Aorta (tissue), 5 donors: Measurements from ENCODE around the gene IL17C. TPM values are rescaled to one million over a fixed set of nuclear protein-coding genes. Genes with fewer than 3 reads are reported as not detected.

Experiments used
- ATAC-seq: fragments of 200-7000 bp; cut with Tn5 transposase; one replicate; pipeline ENCODE4 v1.9.1; 2022; ENCODE audit warnings: moderate library complexity; ENCODE audit not compliant: low FRiP score
- DNase-seq, 2 donors: peaks; one replicate each; pipeline ENCODE4 v3.0.0-alpha.2; 2020
- H3K27ac ChIP-seq, 2 donors: one replicate each; pipeline ENCODE4 v1.5.1; 2013; ENCODE audit warnings: low read length in 2 of 2, mild to moderate bottlenecking in 2 of 2, moderate library complexity in 2 of 2, control low read depth in 1 of 2, inconsistent platforms in 1 of 2, low read depth in 1 of 2
- H3K27me3 ChIP-seq, 2 donors: one replicate each; pipeline ENCODE4 v1.6.1; 2013; ENCODE audit warnings: control low read depth in 1 of 2, low read length in 1 of 2, mild to moderate bottlenecking in 1 of 2, moderate library complexity in 1 of 2; ENCODE audit not compliant: insufficient read depth in 2 of 2, control insufficient read depth in 1 of 2
- H3K36me3 ChIP-seq, 2 donors: one replicate each; pipeline ENCODE4 v1.6.1; 2013; ENCODE audit warnings: control low read depth in 1 of 2, low read length in 1 of 2, mild to moderate bottlenecking in 1 of 2; ENCODE audit not compliant: insufficient read depth in 2 of 2, control insufficient read depth in 1 of 2
- H3K4me1 ChIP-seq, 2 donors: one replicate each; pipeline ENCODE4 v1.6.1; 2013; ENCODE audit warnings: low read length in 2 of 2, control low read depth in 1 of 2, mild to moderate bottlenecking in 1 of 2, moderate library complexity in 1 of 2; ENCODE audit not compliant: insufficient read depth in 2 of 2, control insufficient read depth in 1 of 2
- H3K4me3 ChIP-seq, 2 donors: one replicate each; pipeline ENCODE4 v1.5.1; 2013; ENCODE audit warnings: low read length in 2 of 2, control low read depth in 1 of 2, mild to moderate bottlenecking in 1 of 2
- H3K9me3 ChIP-seq: one replicate; pipeline ENCODE4 v1.6.1; 2013; ENCODE audit warnings: mild to moderate bottlenecking, low read length; ENCODE audit not compliant: control insufficient read depth
- WGBS, 2 donors: extraction: QIAGEN DNeasy Blood & Tissue Kit; methylation state at CpG; one replicate each; pipeline ENCODE4 v1.1.7; 2013; 5-methylcytosine and 5-hydroxymethylcytosine counted together
- intact Hi-C, 2 donors: fragments of 100-400 bp; cut with DNase I; formaldehyde crosslinking; loops; one replicate each; pipeline versions ENCODE4 v1.14.2 to v1.15.0; 2022
- polyA plus RNA-seq, 2 donors: library from polyadenylated mRNA; stranded (reverse); fragments of 200-250 nt; gene quantifications; one replicate each; pipeline ENCODE4 v1.2.3, GENCODE V29; 2013
- total RNA-seq, 2 donors: library from RNA; stranded (reverse); fragmentation: NEBNext Ultra II Directional; extraction: Animal tissue kit (Norgen Biotek cat#: 25700); gene quantifications; one replicate each; pipeline ENCODE4 v1.2.1, GENCODE V29; 2021
- donor health status: healthy with polysubstance abuse.
- donor health status: Bipolar disorder and iron deficiency.
- donor health status: DM: no; HTN: no; CAD: no.
- donor health status: DM: no; HTN: no; CAD: no.
- donor health status: DM: yes; HTN: yes; CAD: no.

Gene IL17C
- total and polyA plus RNA-seq, 4 donors, result not detected

GRCh38 chr16:88639231-88640038, 1.1 kb downstream of the IL17C start:
- Histone ChIP-seq H3K4me1 (no peaks in the 10 kb centered on the region), H3K27me3 (no peaks in the 10 kb centered on the region), H3K27ac (no peak overlapping the region), H3K36me3 (no peaks in the 10 kb centered on the region), H3K4me3 (no peak overlapping the region), H3K9me3 (no peaks in the 10 kb centered on the region)
- ATAC-seq (no peak), DNase-seq (no peak)
- 20 to 23% methylated on average over 42 to 45 of the region's 45 CpGs for WGBS, 2 donors
- intact Hi-C loops, result no loop called here

- H3K4me1 ChIP-seq, result no peaks in the 10 kb centered on the region
- no peak overlapping the region for H3K4me3 ChIP-seq
- 32 to 40% methylated on average over 13 of the region's 13 CpGs for WGBS, 2 donors
- intact Hi-C loops, result no loop called here
- no peak for DNase-seq
- H3K9me3 ChIP-seq, result no peaks in the 10 kb centered on the region
- no peaks in the 10 kb centered on the region for H3K27me3 ChIP-seq
- ATAC-seq, result no peak
- H3K27ac ChIP-seq, result no peak overlapping the region
- no peaks in the 10 kb centered on the region for H3K36me3 ChIP-seq
These were observed 1.7 kb downstream of the IL17C start for GRCh38 chr16:88640039-88640495.

- intact Hi-C loops, result no loop called here
- WGBS, 2 donors, result 60 to 65% methylated on average over 17 of the region's 17 CpGs
- DNase-seq (no peak), ATAC-seq (no peak)
- Histone ChIP-seq H3K4me3 (no peak overlapping the region), H3K4me1 (no peaks in the 10 kb centered on the region), H3K27me3 (no peaks in the 10 kb centered on the region), H3K9me3 (no peaks in the 10 kb centered on the region), H3K27ac (no peak overlapping the region), H3K36me3 (no peaks in the 10 kb centered on the region)
These were observed 2.3 kb downstream of the IL17C start for GRCh38 chr16:88640498-88641247.

DNA sequence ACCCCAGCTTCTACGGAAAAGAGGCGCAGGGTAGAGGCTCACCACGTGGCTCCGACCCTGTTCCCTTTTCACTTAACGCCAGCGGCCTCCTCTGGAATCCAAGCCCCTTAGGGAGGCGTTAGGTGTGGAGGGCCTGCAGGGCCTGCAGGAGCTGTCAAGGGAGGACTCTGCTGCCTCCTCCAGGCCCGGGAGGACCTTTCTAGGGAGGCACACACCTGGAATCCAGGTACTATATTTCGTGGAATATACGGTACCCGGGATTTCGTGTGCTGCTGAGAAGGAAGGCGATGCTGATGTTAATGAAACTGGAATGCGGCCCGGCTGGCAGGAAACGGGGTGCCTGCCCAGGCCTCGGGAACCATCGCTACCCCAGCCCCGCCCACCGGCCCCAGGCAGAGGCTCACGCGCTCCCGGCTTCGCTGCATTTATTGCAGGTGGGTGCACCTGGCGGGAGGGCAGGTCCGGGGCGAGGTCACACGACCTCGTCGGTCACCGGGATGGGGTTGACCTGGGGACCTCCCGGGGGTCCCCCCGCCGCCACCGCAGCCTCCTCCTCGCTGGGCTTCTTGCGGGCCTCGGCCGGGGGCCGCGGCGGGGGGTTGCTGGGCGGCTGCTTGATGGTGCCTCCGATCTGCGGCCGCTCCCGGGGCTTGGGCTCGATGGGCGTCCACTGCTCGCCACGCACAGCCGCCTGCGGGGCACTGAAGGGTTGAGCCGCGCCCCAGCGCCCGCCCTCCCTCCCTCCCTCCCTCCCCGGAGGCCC, 4.7 kb downstream of the IL17C start:
- Histone ChIP-seq H3K4me3 (no peak overlapping the region), H3K27ac (no peak overlapping the region), H3K4me1 (no peaks in the 10 kb centered on the region), H3K9me3 (no peaks in the 10 kb centered on the region), H3K36me3 (no peaks in the 10 kb centered on the region), H3K27me3 (no peaks in the 10 kb centered on the region)
- intact Hi-C loops, result no loop called here
- WGBS, 2 donors, result 85 to 89% methylated on average over 42 to 58 of the region's 58 CpGs
- DNase-seq (no peak), ATAC-seq (no peak)

DNA sequence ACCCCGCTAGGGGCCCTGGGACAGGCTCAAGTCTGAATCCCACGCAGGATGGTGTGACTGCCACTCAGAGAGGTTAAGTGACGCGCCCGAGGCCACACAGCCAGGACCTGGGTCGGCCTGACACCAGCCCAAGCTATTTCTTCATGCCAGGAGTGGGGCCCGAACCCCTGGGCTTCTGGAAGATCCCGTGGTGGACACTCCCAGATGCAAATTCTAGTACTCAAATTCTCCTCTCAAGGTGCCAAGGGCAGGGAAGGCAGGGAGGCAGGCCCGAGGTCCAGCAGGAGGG, 5.2 kb downstream of the IL17C start:
- Histone ChIP-seq H3K9me3 (no peaks in the 10 kb centered on the region), H3K4me3 (no peak overlapping the region), H3K27me3 (no peaks in the 10 kb centered on the region), H3K4me1 (no peaks in the 10 kb centered on the region), H3K36me3 (no peaks in the 10 kb centered on the region), H3K27ac (no peak overlapping the region)
- intact Hi-C loops, result no loop called here
- ATAC-seq (no peak), DNase-seq (no peak)
- 90% methylated on average over 7 to 9 of the region's 9 CpGs for WGBS, 2 donors

DNA sequence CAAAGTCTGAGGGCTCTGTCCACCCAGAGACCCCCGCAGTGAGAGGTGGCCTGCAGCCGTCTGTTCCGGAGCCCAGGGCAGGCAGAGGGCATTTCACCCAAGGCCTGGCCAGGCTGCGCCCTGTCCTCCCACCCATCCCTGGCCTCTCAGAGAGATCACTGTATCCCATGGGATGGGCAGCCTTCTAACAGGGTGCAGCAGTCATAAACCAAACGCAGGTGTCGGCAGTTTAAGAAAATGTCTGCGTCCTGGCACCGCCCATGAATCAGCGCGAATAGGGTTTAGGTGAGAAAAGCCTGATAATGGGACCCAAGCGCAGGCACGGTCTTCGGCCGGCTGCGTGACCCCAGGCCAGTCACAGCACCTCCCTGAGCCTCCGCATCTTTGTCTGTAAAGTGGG, 7.1 kb downstream of the IL17C start:
- intact Hi-C loops, result no loop called here
- Histone ChIP-seq H3K36me3 (no peaks in the 10 kb centered on the region), H3K27ac (no peak overlapping the region), H3K4me3 (no peak overlapping the region), H3K4me1 (no peaks in the 10 kb centered on the region), H3K27me3 (no peaks in the 10 kb centered on the region), H3K9me3 (no peaks in the 10 kb centered on the region)
- WGBS, 2 donors, result 93 to 96% methylated on average over 16 of the region's 16 CpGs
- ATAC-seq (no peak), DNase-seq (no peak)

DNA sequence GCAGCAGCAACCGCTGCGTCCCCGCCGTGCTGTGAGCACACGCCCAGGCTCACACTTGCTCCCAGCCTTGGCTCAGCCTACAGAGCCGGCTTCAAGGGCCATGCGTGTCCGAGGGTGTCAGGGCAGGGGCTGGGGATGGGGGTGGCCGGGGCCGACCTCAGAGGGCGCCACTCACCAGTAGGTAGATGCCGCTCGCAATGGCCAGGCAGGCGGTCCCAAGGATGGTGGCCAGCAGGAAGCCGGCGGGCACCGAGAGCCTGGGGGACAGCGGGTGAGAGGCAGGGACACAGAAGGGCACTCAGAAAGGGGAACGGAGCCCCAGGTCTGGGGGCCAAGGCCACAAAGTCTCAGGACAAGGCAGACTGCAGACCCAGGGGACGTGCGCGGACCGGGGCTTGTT, 7.6 kb downstream of the IL17C start:
- 90% methylated on average over 23 of the region's 23 CpGs for WGBS, 2 donors
- intact Hi-C loops, result no loop called here
- Histone ChIP-seq H3K9me3 (no peaks in the 10 kb centered on the region), H3K36me3 (no peaks in the 10 kb centered on the region), H3K4me1 (no peaks in the 10 kb centered on the region), H3K27ac (no peak overlapping the region), H3K4me3 (no peak overlapping the region), H3K27me3 (no peaks in the 10 kb centered on the region)
- ATAC-seq (no peak), DNase-seq (no peak)

DNA sequence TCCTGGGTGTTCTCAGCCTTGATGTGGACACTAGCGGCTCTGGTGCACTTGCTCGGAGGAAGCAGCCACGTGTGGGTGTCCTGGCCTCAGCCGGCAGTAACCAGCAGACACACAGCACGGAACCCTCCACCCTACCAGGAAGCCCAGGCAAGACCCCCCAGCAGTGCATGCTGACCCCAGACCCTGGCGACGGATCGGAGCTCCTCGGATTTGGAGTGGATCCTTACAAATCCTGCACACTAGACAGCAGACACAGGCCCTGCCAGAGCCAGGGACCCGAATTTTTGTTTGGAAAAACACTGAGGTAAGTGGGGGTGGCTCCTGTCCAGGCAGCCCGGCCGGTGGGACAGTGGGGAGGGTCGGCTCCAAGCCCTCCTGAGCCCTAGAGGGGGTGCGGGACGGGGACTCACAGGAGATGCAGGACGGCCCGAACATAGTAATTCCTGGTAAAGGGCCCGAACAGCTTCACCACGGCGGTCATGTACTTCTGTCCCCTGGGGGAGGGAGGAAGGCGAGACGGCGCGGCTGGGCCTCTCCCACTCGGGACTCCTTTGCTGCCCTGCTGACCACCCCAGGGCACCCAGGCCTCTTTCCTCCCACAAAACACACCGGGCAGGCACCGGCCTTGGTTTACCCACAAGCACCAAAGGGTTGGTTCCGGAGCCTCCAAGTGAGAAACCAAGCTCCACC, 8.1 kb downstream of the IL17C start:
- peak in 1 of 2 donors; percentile 40 for DNase-seq
- Histone ChIP-seq H3K4me3 (no peak overlapping the region), H3K36me3 (no peaks in the 10 kb centered on the region), H3K9me3 (no peaks in the 10 kb centered on the region), H3K27me3 (no peaks in the 10 kb centered on the region), H3K27ac (no peak overlapping the region), H3K4me1 (no peaks in the 10 kb centered on the region)
- no peak for ATAC-seq
- WGBS, 2 donors, result 85 to 86% methylated on average over 28 of the region's 28 CpGs
- intact Hi-C loops, result no loop called here
